ENCODE data around the gene MGST3.

DNA sequence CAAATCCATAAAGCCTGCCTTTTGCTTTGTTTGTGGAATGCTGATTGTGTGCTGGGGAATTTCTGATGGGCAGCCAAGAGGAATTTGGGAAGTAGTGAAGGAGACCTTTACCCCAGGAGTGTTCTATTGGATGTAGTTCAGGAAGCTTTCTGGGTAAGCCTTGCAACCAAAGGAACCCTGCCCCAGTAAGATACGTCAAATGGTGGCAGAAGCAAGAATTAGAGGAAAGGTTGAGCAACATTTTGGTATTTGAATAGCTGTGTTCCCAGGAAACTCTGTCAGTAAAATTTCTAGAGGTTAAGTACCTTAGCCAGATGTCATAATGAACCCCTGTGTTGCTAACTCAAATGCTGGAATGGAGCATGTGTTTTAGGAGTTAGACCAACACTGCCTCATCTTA lies 6.4 kb downstream of the MGST3 start:
- TF ChIP-seq POLR2A (IDR thresholded peaks at IDR 0.05) = peak; percentile 30
- TF ChIP-seq, protein P1, sequence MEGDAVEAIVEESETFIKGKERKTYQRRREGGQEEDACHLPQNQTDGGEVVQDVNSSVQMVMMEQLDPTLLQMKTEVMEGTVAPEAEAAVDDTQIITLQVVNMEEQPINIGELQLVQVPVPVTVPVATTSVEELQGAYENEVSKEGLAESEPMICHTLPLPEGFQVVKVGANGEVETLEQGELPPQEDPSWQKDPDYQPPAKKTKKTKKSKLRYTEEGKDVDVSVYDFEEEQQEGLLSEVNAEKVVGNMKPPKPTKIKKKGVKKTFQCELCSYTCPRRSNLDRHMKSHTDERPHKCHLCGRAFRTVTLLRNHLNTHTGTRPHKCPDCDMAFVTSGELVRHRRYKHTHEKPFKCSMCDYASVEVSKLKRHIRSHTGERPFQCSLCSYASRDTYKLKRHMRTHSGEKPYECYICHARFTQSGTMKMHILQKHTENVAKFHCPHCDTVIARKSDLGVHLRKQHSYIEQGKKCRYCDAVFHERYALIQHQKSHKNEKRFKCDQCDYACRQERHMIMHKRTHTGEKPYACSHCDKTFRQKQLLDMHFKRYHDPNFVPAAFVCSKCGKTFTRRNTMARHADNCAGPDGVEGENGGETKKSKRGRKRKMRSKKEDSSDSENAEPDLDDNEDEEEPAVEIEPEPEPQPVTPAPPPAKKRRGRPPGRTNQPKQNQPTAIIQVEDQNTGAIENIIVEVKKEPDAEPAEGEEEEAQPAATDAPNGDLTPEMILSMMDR (IDR thresholded peaks at IDR 0.05) = no peak
